HG02642 (cell line): ENCODE data around the gene EFNB1.

Experiments used
- ATAC-seq: cut with Tn5 transposase; IDR thresholded peaks from one replicate; pipeline ENCODE4 v1.9.1; 2021; ENCODE audit warnings: mild to moderate bottlenecking; ENCODE audit not compliant: unreplicated experiment, poor library complexity

The EFNB1 gene

GRCh38 chrX:68827256-68827655 lies 1.6 kb upstream of the EFNB1 start:
- ATAC-seq: no peak

GRCh38 chrX:68827848-68828624 lies 785 bp upstream of the EFNB1 start:
- peak; percentile 40 for ATAC-seq

GRCh38 chrX:68829582-68830418 lies 979 bp downstream of the EFNB1 start:
- ATAC-seq: no peak

- ATAC-seq: no peak
These were observed 1.9 kb downstream of the EFNB1 start for GRCh38 chrX:68830419-68831404.

- no peak for ATAC-seq
These were observed 2.7 kb downstream of the EFNB1 start for GRCh38 chrX:68831405-68832100.

GRCh38 chrX:68832101-68832416 lies 3.2 kb downstream of the EFNB1 start:
- no peak for ATAC-seq

- no peak for ATAC-seq
These were observed 4.0 kb downstream of the EFNB1 start for GRCh38 chrX:68832516-68833447.

- no peak for ATAC-seq
These were observed 4.6 kb downstream of the EFNB1 start for GRCh38 chrX:68833448-68833805.

GRCh38 chrX:68833855-68834331 lies 5.1 kb downstream of the EFNB1 start:
- ATAC-seq: no peak

GRCh38 chrX:68834371-68835103 lies 5.7 kb downstream of the EFNB1 start:
- no peak for ATAC-seq

- no peak for ATAC-seq
These were observed 6.3 kb downstream of the EFNB1 start for GRCh38 chrX:68835104-68835442.

- no peak for ATAC-seq
These were observed 6.6 kb downstream of the EFNB1 start for GRCh38 chrX:68835468-68835867.

- no peak for ATAC-seq
These were observed 8.3 kb downstream of the EFNB1 start for GRCh38 chrX:68837119-68837518.

GRCh38 chrX:68838571-68838910 lies 9.7 kb downstream of the EFNB1 start:
- no peak for ATAC-seq

GRCh38 chrX:68839771-68840170 lies 10.9 kb downstream of the EFNB1 start:
- no peak for ATAC-seq

GRCh38 chrX:68840256-68840655 lies 11.4 kb downstream of the EFNB1 start:
- ATAC-seq: no peak

GRCh38 chrX:68841251-68842049 lies 12.6 kb downstream of the EFNB1 start:
- no peak for ATAC-seq

- ATAC-seq: no peak
These were observed 13.5 kb downstream of the EFNB1 start for GRCh38 chrX:68842351-68842750.
